GM19025 (cell line): Measurements from ENCODE around the gene NSF.
A peak's percentile ranks its signal among the peaks of the same experiment; 100 is the strongest.
"Not testable (repeated sequence)": the region's sequence is repeated elsewhere in the genome, so short reads cannot be mapped to it uniquely, and the experiment has no call there.

ENCODE experiments used
- ATAC-seq: cut with Tn5 transposase; IDR thresholded peaks from one replicate; pipeline ENCODE4 v1.9.1; 2021; ENCODE audit warnings: mild to moderate bottlenecking, low read depth, moderate library complexity; ENCODE audit not compliant: unreplicated experiment

NSF gene

DNA sequence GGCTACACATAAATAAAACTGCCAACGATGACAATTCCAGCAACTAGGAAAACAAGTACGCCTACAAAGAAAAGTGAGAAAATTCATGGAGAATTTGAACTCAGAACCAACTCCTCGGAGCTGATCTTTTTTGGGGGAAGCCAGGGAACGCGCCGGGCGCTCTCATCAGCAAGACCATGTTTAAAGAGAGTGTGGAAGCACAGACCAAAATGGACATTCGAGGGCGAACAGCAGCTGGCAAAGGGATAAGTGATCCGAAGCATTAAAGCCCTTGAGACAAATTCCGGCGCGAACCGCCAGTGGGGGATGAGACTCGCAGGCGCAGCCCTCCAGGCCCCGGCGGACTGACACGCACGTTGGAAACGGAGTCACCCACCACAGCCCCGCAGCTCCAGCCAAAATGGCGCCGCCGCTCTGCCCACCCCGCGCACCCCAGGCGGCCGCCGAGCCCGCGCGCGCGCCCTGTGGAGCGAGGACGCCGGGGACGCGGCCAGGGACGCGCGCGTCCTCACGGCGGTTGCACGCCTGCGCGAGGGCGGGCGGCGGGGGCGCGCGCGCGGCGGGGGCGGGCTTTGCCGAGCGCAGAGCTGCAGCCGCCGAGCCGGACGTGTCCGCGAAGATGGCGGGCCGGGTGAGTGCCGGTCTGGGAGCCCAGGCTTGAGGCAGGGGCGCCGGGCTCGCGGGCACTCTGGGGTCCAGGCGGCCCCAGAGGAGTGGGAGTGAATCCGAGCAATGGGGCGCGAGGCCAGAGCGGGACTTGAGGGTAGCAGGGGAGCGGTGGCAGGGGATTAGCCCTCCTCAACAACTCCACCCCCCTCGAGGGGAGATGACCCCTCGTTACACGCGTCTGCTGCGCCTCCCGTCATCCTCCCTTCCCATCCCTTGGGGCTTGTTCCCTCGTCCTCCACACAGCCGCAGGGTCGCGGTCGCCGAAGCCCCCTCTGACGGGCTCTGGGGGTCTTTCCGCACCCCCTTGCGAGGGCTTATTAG, at the start of gene NSF:
Gene NSF (plus strand): TSS at position 513 of the 990 bp plus-strand sequence. CDS start 107 bp downstream, at position 620.
- peak; percentile 81 for ATAC-seq

DNA sequence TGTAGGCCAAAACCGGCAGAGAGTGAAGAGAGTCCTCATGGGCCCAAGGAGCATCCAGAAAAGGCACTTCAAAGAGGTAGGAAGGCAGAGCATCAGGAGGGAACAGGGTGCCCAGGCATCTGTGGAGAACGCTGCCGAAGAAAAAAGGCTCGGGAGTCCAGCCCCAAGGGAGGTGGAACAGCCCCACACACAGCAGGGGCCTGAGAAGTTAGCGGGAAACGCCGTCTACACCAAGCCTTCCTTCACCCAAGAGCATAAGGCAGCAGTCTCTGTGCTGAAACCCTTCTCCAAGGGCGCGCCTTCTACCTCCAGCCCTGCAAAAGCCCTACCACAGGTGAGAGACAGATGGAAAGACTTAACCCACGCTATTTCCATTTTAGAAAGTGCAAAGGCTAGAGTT, 41.9 kb upstream of the NSF start:
- not testable (repeated sequence) for ATAC-seq

DNA sequence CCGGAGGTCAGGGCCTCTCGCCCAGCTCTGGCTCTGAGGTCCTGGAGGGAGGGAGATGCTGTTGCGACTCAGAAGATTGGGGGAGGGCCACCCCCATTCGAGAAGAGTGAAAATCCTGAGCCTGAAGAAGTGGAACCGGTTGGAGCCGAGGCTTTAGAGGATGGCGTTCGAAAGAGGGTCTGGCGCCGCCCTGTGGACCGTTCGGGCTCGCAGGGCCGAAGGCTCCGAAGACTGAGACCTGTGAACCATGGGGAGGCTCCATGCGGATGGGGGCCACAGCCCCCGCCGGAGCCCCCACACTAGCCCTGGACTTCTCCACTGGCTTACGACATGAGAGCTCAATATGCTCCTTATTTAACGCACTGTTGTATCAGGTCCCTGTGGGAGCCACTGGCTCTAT, 31.3 kb upstream of the NSF start:
- ATAC-seq = not testable (repeated sequence)

DNA sequence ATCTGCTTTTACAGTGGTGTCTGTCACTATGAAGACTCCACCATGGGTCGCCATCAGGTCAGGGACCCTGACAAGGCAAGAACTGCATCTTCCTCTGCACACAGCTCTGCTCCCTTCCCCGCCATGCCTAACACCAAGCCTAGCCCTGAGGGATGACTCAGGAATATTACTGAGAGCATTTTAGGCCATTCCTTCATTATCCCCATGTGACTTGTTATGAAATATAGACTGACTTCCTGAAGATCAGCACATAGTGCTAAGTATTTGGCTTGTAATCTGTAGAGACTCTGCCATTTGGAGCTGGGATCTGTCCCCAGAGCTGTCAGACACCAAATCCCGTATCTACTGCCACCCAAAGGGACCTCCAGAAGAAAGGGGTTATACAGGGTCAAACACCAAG, 30.4 kb upstream of the NSF start:
- not testable (repeated sequence) for ATAC-seq

DNA sequence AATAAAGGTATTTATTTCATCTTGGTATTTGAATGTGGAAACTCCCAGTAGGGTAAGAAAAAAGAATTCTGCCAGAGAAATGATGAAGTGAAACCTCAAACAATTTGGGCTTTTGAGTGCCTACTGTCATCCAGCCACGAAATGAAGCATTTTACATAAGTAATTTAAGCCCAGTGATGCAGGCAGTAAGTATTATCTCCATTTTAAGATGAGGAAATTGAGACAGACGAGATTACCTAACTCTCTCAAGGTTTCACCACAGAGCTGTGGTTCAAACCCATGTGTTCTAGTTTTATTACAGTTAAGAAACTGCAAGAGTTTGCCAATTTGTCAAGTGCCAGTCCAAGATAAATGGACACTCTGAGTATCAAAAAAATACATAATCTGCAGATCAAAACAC, 24.2 kb upstream of the NSF start:
- ATAC-seq = not testable (repeated sequence)

DNA sequence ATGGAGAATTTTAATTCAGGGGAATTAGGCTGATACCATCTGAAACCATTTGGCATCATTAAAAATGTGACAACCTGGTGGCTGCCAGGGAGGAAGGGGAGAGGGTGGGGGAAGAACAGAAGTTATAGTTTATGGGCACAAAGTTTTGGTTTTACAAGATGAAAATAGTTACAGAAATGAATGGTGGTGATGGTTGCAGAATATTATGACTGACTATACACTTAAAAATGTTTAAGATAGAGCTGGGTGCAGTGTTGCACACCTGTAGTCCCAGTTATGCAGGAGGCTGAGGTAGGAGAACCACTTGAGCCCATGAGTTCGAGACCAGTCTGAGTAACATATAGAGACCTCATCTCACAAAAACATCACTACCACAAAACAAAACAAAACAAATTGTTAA, 23.5 kb upstream of the NSF start:
- not testable (repeated sequence) for ATAC-seq

DNA sequence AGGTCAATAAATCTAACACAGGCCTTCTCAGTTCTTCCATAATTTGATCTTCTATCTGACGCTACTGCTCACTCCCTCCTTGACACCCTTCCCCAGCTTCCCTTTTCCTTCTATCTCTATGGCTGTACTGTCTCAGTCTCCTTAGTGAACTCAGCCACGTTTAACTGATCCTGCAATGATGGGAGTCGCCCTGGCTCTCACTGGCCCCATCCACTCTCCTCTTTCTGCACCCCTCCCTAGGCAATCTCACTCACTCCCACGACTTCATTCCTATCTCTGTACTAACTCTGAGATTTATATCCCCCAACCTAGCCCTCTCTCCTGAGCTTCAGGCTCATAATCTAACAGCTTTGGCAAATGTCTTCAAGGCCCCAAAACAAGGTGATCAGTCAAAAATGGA, 18.7 kb upstream of the NSF start:
- not testable (repeated sequence) for ATAC-seq

DNA sequence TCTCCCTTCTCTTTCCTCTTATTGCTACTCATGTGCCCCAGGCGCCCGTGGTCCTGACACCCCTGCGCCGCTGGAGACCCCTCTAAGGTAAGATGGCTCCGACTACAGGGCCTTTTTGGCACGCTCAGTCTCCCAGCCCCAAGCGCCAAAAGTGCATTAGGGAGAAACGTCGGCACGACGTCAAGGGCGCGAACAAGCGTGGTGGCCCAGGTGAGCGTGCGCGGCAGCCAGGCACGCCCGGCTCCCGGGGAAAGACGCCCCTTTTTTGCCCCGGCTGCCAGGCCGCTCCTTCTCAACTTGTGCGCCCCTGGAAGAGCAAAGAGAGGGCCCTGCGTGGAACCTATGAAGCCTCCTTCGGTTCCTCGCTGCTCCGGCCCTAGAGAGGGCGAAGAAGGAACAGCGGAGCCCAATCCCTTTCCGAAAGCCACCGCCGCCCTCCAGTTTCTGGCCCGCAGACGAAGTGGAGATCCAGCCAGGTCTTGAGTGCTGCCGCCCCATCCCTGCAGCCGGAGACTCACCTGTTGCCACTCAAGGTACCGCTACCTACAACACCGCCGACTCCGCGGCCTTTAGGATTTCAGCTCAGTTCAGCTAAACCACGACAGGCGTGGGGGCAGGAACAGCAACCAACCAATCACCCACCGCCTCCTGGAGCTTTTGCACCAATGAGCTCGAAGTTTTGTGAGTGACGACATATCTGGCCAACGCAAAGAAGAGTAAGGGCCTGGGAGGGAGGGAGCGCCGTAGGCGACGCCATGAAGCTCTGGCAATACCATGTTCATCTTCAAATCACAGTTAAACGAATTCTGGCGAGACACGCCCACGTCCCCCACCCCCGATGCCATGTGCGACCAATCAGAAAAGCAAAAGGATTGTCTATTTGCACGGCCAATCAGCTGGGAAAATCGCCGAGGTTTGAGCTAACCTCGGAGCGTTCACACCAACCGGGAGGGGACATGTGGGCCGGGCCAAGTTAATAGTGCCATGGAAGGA, 11.1 kb upstream of the NSF start, which contains the start of gene ARL17A:
Gene ARL17A (minus strand): TSS at position 609 of the 993 bp plus-strand sequence. CDS start 3,369 bp downstream, outside the sequence.
- peak; percentile 86 for ATAC-seq

DNA sequence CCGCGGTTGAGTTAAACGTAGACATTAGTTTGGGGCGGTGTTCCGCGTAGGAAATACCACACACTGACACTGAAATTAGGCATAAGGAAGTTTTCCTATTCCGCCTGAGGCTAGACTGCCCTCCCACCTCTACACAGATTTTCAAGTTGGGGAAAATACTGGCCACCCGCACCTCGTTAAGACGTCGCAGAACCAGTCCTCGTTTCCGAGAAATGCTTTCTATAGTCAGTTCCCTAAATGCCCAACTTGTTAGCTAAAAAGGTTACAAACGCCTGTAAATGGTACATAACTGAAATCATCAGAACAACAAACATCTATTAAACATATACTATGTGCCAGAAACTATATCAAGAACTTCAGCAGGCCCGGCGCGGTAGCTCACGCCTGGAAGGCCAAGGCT, 10.4 kb upstream of the NSF start:
- not testable (repeated sequence) for ATAC-seq

DNA sequence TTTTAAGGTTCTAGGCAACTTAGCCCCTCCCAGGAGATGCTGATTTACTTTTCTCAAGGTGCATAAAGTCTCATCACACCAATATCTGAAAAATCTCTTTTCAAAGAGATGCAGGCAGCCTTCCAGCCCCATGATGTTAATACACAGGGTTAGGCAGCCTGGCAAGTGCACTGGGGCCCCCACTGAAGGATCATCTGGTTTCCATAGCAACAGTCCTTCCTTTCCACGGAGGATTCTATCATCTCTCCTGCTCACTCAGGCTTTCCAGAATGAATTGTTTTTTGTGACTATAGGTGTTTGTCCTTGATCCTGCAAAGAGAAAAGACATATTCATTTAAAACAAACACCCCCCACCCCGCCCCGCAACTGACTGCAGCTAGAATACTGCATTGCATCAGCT, 5.0 kb upstream of the NSF start:
- ATAC-seq = not testable (repeated sequence)

DNA sequence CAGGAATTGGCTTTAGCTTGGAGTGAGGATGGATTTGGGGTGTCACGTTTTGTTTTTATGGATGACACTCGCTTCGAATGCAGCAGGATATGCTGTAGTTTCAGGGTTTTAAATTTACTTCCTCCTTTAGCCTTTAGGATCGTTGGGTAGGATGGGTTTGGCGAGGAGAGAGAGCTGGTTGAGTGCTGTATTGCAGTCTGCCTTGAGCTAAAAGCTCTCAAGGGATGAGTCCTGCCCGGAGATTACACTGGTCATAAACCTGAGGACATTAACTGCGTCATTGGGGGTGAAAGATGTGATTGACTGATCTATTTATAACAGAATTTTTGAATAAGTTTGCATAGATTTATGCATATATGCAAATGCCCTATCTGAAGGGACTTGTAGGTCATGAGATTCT, 863 bp downstream of the NSF start:
- ATAC-seq = not testable (repeated sequence)

DNA sequence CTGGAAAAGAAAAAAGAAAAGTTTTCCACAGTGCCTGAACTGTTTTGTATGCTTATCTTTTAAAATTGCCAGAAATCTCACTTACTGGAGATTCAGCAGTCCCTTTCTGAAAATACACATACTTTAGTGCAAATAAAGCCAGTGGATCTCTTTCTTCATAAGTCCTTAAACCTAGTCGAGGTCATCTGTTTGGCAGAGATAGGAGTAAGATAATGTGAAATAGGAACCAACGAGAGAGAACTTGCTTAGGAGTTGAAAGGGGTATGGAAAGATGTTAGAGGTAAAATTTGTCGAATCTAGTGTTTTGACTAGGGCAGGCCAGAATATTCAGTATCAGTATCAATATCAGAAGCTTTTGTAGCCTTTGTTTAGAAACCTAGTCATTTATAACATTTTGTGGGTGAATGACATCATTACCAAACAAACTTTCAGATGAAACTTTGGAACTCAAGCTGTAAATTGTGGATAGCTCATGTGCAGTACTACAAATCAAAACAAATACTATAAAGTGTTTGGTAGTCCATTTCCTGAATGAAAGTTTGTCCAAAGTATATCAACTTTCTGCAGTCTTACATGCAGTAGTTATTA, 8.0 kb downstream of the NSF start:
- not testable (repeated sequence) for ATAC-seq

DNA sequence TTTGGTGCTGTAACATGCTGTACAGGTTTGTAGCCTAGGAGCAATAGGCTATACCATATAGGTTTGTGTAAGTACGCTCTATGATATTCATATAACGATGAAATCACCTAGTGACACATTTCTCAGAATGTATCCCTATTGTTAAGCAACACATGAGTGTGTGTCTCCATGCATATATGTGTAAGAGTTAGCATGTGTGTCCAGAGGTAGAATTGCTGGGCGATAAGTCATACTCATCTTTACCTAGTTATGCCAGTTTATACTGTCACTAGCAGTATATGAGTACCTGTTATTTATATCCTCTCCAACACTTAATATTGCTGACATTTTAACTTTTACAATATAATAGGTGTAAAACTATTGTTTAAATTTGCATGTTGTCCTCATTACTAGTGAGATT, 10.3 kb downstream of the NSF start:
- ATAC-seq = not testable (repeated sequence)

DNA sequence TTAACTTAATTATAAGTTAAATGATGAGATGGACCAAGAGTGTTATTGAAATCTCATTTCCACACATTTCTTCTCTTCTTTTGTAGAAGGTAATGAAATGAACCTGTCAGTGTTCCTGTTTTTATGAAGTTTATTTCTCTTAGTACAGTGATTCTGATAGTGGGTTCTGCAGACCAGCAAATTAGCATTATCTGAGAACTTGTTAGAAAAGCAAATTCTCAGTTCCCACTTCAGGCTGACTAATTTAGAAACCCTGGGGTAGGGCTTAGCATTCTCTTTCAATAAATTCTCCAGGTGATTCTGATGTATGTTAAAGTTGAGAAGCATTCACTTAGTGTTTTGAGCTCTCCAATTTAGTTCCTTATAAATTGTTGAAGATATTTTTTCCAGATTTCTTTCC, 12.7 kb downstream of the NSF start:
- peak; percentile 76 for ATAC-seq

DNA sequence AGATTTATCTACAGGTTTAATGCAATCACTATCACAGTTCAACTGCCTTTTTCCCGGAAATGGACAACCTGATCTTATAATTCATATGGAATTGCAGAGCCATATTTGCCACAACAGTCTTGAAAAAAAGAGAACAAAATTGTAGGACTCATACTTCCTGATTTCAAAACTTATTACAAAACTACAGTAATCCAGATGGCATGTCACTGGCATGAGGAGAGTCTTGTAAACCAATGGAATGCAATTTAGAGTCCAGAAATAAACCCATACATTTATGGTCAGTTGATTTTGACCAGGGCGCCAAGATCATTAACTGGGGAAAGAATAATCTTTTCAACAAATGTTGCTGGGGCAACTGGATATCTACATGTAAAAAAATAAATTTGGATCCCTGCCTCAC, 20.8 kb downstream of the NSF start:
- not testable (repeated sequence) for ATAC-seq

DNA sequence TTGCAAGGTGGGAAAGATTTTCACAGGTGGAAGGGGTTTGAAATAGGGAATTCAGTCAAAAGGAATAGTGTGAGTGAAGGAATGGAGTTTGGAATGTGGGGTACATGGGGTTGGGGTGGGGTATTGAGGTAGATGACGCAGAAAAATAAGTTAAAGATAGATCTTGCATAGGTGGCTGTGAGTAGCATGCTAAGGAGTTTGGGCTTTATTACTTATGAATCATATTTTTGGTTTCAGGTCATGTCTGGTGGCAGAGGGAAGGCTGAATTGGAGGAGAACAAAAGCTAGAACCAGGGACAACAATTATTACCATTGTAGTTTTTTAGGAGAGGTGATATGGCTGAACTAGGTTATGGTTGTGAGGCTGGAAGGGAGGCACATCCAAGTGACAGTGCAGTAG, 23.4 kb downstream of the NSF start:
- not testable (repeated sequence) for ATAC-seq

DNA sequence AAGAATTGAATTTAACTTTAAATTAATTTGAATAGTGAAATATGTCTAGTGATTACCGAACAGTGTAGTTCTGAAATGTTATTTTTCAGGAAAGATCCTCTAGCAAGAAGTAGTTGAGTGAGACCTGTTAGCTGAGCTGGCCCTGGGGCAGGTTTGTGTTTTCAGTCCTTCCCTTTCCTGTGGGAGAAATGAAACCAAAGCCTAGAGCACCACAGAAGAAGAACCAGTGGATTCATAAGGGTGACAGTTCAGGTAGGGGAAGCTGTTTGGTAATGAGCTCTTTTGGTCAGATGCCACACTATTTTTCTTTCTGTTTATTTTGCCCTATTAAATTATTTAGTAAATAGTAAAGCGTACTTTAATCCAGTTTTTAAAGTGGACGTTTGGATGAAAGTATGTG, 26.7 kb downstream of the NSF start:
- ATAC-seq = not testable (repeated sequence)

DNA sequence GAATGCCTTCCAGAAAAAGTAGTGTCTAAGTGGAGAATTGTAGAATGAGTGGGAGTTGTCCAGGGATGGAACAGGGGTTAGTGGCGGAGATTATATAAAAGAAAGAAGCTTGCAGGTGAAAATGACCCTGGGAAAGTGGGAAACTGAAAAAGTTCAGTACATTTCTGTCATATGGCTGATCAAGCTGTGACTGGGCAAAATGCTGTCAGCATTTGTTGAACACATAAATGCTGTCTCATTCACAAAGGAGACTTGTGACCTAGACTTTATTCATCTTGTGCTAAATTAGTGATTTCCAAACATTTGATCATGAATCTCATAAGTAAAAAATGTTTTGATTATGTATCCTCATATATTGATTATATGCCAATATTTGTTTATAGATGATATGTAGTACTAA, 28.5 kb downstream of the NSF start:
- ATAC-seq = not testable (repeated sequence)

DNA sequence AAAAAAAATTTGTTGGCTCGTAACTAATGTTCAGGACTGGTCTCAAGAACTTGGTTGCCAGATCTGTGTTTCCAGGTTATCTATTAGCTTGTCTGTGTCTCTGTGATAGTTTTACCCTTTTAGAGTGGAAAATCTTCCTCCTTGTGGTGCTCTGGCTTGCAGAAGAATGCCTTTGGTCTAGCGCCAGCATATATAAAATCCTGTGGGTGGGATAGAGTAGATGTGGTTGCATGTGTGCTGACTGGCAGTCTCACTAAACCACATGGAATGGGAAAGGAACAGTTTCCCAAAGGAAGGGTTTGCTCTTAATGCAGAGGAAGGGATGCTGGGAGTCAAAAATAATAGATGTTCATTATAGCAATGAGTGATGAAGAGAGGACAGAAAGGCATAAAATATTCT, 33.3 kb downstream of the NSF start:
- not testable (repeated sequence) for ATAC-seq

DNA sequence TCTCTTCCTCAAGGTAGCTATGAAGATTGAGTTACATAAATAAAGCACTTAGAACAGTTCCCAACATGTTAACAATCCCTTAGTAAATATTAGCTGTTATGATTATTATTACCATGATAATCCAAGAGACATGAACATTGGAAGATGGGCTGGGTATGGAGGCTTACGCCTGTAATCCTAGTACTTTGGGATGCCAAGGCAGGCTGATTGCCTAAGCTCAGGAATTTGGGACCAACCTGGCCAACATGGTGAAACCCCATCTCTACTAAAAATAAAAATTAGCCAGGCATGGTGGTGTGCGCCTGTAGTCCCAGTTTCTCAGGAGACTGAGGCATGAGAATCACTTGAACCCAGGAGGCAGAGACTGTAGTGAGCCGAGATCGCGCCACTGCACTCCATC, 34.3 kb downstream of the NSF start:
- not testable (repeated sequence) for ATAC-seq
